ENCODE data around the gene FAM98B. TPM values are rescaled to one million over a fixed set of nuclear protein-coding genes. Genes with fewer than 3 reads are reported as not detected.

FAM98B gene
- polyA plus RNA-seq, 1 of the 3 experiments (the other 2 are of a cell fraction) = 5.7 TPM

- Histone ChIP-seq H3K9ac (no peak overlapping the region), H2AFZ (ENCODE audit: low read depth) (no peak overlapping the region), H3K4me2 (no peak overlapping the region), H3K36me3 (replicated peaks in 1 of 2; ENCODE audit: control insufficient read depth in 1 of 2, insufficient read depth in 2 of 2, low read length in 1 of 2) (no peaks in the 10 kb centered on the region), H3K79me2 (ENCODE audit: insufficient read depth) (no peaks in the 10 kb centered on the region), H3K9me3 (no peaks in the 10 kb centered on the region), H3K27me3 (ENCODE audit: insufficient read depth) (peaks cover 4% of the 10 kb centered on the region; the same call in 1 of the 2 replicates), H3K9me2 (no peaks in the 10 kb centered on the region), H3K4me3 (ENCODE audit: low read depth in 2 of 2, low read length in 1 of 2) (no peak overlapping the region), H3F3A (replicated peaks; ENCODE audit: insufficient read depth) (no peaks in the 10 kb centered on the region), H4K20me1 (ENCODE audit: insufficient read depth) (no peaks in the 10 kb centered on the region), H3K27ac (ENCODE audit: low read depth in 2 of 2, low read length in 1 of 2) (no peak overlapping the region), H3K4me1 (ENCODE audit: control insufficient read depth in 1 of 2, insufficient read depth in 2 of 2, low read depth in 1 of 2, low read length in 1 of 2) (no peaks in the 10 kb centered on the region)
- ChIA-PET POLR2A (no interaction called here), CTCF (interaction anchor here (6.8 kb wide), 1 partner anchor 15 kb away, joined by 31 read pairs; no protein-coding TSS in a partner anchor)
- no peak for TF ChIP-seq ZBTB33 (IDR thresholded peaks at IDR 0.05; ENCODE audit: borderline replicate concordance, low read depth)
- no peak for TF ChIP-seq MAX (IDR thresholded peaks at IDR 0.05; ENCODE audit: low read depth)
- no peak for TF ChIP-seq RXRA (IDR thresholded peaks at IDR 0.05; ENCODE audit: borderline replicate concordance, low read depth)
- TF ChIP-seq MXI1 (IDR thresholded peaks at IDR 0.05; ENCODE audit: low read depth, low read length) = no peak
- no peak for TF ChIP-seq RAD21 (IDR thresholded peaks at IDR 0.05; ENCODE audit: low read length)
- no peak for TF ChIP-seq JUND (IDR thresholded peaks at IDR 0.05)
- no peak for TF ChIP-seq PBX3 (IDR thresholded peaks at IDR 0.05)
- no peak for TF ChIP-seq SMC3 (IDR thresholded peaks at IDR 0.05; ENCODE audit: low read depth, low read length)
- TF ChIP-seq USF2 (IDR thresholded peaks at IDR 0.05; ENCODE audit: borderline replicate concordance, low read depth, low read length) = no peak
- TF ChIP-seq EP300 (IDR thresholded peaks at IDR 0.05; ENCODE audit: borderline replicate concordance in 1 of 2, low read depth in 1 of 2, low read length in 1 of 2) = no peak
- no peak for TF ChIP-seq SIN3A (IDR thresholded peaks at IDR 0.05; ENCODE audit: borderline replicate concordance, low read depth, low read length)
- no peak for TF ChIP-seq NRF1 (IDR thresholded peaks at IDR 0.05; ENCODE audit: low read depth, low read length)
- TF ChIP-seq GABPA (IDR thresholded peaks at IDR 0.05; ENCODE audit: low read depth) = no peak
- no peak for TF ChIP-seq CTCF (IDR thresholded peaks at IDR 0.05)
- no peak for TF ChIP-seq FOXM1 (IDR thresholded peaks at IDR 0.05; ENCODE audit: low read depth)
- TF ChIP-seq TAF1 (IDR thresholded peaks at IDR 0.05; ENCODE audit: borderline replicate concordance, low read depth, low read length) = no peak
- TF ChIP-seq EZH2phosphoT487 (IDR thresholded peaks at IDR 0.05; ENCODE audit: borderline replicate concordance, low read depth) = no peak
- WGBS (ENCODE audit: low lambda C conversion rate) = 14% methylated on average over 1 of the region's 1 CpG
- no peak for DNase-seq
Measured at GRCh38 chr15:38425269-38425668, 28.7 kb upstream of the FAM98B start.

Data from SK-N-SH (cell line).